Astrocyte (in vitro differentiated cells and primary cell): ENCODE results near the gene FBXL13.

Experiments used
- EZH2 ChIP-seq: IDR thresholded peaks from 2 replicates; pipeline ENCODE4 v1.6.1; 2012; ENCODE audit warnings: mild to moderate bottlenecking, low read length, inconsistent platforms; ENCODE audit not compliant: insufficient read depth
- TF ChIP-seq, protein P1 (sequence below): IDR thresholded peaks from 2 replicates; pipeline ENCODE4 v1.5.1; 2011; ENCODE audit warnings: low read depth, mild to moderate bottlenecking, inconsistent platforms, low read length, moderate library complexity; ENCODE audit not compliant: insufficient read depth

DNA sequence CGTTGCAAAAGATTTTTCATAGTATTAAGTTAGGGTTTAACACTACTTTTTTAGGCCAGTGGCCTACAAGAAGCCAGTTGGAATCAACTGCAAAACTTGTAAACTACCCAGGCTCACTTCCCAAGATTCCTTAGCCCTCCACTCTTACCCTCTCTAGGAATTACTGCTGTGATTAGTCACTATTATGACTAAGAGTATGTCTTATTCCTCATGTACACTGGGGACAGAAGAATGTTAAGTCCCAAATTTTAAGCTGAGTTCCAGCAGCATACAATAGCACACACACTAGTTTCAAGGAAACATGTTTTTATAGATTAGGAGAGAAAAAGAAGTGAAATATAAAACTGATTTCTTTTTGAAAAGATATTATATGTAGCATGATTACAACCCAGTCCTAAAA lies 42.8 kb downstream of the FBXL13 start:
- TF ChIP-seq, protein P1, sequence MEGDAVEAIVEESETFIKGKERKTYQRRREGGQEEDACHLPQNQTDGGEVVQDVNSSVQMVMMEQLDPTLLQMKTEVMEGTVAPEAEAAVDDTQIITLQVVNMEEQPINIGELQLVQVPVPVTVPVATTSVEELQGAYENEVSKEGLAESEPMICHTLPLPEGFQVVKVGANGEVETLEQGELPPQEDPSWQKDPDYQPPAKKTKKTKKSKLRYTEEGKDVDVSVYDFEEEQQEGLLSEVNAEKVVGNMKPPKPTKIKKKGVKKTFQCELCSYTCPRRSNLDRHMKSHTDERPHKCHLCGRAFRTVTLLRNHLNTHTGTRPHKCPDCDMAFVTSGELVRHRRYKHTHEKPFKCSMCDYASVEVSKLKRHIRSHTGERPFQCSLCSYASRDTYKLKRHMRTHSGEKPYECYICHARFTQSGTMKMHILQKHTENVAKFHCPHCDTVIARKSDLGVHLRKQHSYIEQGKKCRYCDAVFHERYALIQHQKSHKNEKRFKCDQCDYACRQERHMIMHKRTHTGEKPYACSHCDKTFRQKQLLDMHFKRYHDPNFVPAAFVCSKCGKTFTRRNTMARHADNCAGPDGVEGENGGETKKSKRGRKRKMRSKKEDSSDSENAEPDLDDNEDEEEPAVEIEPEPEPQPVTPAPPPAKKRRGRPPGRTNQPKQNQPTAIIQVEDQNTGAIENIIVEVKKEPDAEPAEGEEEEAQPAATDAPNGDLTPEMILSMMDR: no peak
- TF ChIP-seq EZH2: no peak
